Erythroblast (primary cell): ENCODE measurements around the gene DCST2.
"Not testable (repeated sequence)": the region's sequence is repeated elsewhere in the genome, so short reads cannot be mapped to it uniquely, and the experiment has no call there.

ENCODE experiments used
- DNase-seq, 2 experiments: peaks; one replicate each; lab custom pipeline; 2025; lab: John Stamatoyannopoulos, UW
- GATA1 ChIP-seq: IDR thresholded peaks from 2 replicates; pipeline ENCODE4 v1.6.1; 2011; ENCODE audit warnings: low read depth, mild to moderate bottlenecking, control low read depth, low read length, moderate library complexity
- POLR2A ChIP-seq: IDR thresholded peaks from 2 replicates; pipeline ENCODE4 v1.6.1; 2011; ENCODE audit warnings: mild to moderate bottlenecking, low read length

The DCST2 gene

GRCh38 chr1:154978360-154978759 is 55.2 kb downstream of the DCST2 start:
- no peak for DNase-seq
- no peak for TF ChIP-seq POLR2A
- TF ChIP-seq GATA1 = no peak

- not testable (repeated sequence) for DNase-seq
These were observed 55.8 kb downstream of the DCST2 start for GRCh38 chr1:154977762-154978161.

DNA sequence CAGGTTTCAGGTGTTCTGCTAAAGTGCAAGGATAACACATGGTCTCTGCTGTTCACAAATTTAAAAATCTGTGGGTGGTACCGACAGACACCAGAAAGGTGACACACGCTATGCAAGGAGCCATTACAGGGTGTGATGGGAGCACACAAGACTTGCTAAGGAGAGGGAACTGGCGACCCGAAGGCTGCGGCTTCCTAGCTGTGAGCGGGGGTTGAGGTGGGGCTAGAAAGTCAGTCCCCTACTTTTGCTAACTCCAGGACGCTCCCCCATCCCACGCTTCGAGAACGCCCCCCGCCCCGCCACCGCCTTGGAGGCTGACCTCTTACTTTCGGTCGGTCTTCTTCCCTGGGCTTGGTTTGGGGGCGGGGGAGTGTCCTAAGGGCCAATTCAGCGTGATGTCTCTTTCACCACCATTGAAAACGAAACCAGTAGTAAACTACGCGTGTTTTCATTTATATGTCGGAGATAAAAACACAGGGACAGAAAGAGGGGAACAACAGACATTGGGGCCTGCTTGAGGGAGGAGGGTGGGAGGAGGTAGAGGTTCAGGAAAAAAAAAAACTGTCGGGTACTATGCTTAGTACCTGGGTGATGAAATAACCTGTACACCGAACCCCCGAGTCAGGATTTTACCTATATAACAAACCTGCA is 58.0 kb downstream of the DCST2 start:
- DNase-seq = peak; percentile 73 to 83
- TF ChIP-seq POLR2A = no peak

DNA sequence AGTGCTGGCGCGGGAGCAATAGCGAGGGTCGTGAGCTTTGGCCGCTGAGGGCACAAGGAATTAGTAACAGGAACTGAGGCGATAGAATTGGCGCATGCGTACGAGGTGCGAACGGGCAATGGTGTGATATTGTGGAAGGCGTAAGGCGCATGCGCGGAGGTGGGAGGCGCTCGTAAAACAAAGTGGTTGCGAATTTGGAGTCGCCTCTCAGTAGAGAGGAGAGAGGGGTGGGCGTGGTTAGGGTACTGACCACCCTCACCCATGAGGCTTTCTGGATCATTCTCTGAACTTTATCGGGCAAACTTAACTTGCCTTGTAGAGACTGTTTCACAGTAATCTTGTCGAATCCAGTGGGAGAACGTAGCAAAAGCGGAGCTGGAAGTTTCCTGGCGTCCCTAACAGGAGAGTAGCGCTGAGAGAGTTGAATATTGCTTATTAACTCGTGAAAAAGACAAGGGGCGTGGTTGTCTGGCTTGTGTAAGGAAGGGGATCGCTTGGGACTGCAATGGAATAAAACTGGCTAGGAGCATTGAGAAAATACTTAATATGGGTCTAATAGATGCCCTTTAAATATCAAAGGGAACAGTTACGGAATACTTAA is 58.7 kb downstream of the DCST2 start:
- TF ChIP-seq GATA1 (no peak), POLR2A (peak; percentile 91)
- DNase-seq = peak; percentile 97 to 99

DNA sequence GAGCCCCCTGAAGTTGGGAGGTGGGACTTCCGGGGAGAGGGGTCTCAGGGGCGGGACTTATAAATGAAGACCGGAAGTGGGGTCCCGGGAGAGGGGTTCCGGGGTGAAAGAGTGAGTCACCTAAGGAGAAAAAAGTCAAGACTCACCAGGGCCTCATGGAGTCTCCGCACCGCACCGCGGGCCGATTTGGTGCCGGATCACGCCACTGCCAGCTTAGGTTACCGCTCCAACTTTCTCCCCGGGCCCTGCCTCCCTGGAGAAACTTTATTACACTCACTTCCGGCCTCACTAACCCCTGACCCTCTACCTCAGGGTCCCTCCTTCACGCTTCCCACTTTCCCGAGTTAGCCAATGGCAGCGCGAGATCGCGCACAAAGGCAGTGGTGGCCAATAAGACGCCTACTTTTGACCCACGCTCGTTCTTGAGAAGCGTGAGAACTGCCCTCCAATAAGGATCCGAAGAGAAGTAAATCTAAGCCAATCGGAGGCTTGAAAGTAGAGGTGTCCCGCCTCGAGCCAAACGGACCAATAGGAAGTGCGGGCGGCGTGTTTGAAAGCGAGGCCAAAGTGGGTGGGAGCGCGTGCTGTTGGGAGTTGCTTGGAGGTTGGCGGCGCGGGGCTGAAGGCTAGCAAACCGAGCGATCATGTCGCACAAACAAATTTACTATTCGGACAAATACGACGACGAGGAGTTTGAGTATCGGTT is 59.3 kb downstream of the DCST2 start, which contains the start of gene CKS1B:
Gene CKS1B, plus strand, starts transcription at position 580 of the 706 bp plus-strand sequence. Its CDS starts 65 bp downstream, at position 645.
- TF ChIP-seq GATA1 = no peak
- peak; percentile 97 for TF ChIP-seq POLR2A
- peak; percentile 99 to 100 for DNase-seq

DNA sequence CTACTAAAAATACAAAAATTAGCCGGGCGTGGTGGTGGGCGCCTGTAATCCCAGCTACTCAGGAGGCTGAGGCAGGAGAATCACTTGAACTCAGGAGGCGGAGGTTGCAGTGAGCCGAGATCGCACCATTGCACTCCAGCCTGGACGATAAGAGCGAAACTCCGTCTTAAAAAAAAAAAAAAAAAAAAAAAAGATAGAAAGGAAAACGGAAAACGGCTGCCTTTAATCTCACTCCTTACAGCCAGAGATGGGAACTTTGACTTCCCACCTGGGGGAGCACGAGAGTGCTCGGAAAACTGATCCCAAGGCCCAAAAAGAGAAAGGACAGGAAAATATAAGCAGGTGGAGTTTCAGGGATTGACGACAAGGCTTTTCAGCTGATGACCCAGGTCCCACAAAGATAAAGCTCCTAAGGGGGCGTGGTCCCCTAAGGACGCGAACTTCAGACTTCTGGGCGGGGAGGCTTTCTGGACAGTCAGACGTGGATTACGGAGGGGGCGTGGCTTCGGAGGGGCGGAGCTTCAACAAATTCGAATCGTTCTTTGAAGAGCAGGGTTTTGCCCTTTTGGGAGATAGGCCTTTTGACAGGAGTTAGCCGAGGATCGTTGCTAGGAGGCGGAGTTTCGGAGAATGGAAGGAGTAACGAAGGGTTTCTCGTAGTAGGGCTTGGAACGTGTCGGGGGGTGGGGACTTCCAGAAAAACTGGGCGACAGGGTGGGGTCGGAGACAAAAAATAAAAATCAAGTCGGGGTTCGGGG is 60.1 kb downstream of the DCST2 start:
- TF ChIP-seq GATA1 = no peak
- no peak for TF ChIP-seq POLR2A
- DNase-seq = peak; percentile 100

DNA sequence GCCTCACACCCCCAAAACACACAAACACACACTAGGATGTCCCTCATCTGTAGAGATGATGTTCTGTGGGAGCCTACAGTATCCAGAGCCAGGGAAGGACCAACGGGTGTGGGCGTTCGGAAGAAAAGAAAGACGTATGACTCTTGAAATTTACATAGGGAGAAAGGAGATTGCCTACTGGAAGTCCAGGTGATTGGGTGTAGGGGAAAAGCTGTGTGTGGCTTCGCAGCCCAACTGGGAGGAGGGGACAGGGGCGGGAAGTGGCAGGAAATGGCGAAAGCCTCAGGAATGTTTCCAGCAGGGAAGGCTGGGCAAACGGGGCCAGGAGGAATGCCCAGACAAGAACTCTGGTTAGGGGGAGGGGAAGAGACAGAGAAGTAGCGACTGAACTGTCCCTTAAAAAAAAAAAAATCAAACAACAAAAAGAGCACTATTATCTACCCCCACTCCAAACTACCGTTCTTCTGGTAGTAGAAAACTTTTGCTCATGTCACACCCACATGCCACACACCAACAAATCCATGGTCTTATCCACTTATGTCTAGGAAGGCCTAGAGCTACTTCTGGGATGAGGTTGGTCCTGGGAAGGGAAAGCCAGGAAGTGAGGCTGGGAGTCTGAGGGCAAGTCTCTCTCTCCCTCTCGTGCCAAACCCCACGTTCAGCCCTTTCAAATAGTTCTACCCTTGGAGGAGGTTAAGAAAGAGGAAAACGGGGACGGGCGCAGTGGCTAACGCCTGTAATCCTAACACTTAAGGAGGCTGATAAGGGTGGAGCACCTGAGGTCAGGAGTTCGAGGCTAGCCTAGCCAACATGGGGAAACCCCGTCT is 60.9 kb downstream of the DCST2 start:
- no peak for TF ChIP-seq GATA1
- TF ChIP-seq POLR2A = no peak
- DNase-seq = no peak

- no peak for DNase-seq
- no peak for TF ChIP-seq GATA1
- no peak for TF ChIP-seq POLR2A
These were observed 61.4 kb downstream of the DCST2 start for GRCh38 chr1:154972213-154972516.

DNA sequence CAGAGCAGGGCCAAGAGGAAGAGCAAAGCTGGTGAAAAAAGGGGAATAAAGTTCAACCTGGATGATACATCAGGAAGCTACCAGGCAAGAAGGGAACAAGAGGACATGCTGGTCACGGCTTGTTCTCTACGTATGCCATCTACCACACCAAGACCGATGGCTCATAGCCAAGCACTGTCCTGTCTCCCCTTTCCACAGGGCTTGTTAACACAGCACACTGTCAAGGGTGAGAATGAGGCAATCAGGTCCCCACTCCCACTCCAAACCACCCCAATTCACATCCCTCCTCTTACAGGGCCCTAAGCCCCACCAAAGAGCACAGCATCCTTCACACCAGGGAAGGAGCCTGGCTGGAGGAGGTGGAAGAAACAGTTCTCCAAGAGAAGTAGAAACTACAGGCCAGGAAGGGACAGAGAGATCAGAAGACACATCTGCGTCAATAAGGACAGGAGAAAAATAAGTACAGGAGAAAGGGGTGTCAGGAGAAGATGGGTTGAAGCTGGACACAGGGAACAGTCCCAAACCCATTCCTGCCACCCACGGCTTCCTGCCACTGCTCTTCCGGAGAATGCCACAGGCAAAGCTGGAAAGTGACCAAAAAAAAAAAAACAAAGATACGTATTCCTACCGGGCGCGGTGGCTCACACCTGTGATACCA is 62.1 kb downstream of the DCST2 start:
- DNase-seq = peak; percentile 36 to 53
- no peak for TF ChIP-seq POLR2A
- no peak for TF ChIP-seq GATA1

- TF ChIP-seq POLR2A (peak; percentile 85), GATA1 (no peak)
- DNase-seq = peak; percentile 90 to 94
These were observed 62.8 kb downstream of the DCST2 start, which contains the start of gene SHC1 for GRCh38 chr1:154970631-154971340. SHC1 (minus strand) TSS chr1:154970747; CDS start chr1:154970526, 221 bp downstream.

DNA sequence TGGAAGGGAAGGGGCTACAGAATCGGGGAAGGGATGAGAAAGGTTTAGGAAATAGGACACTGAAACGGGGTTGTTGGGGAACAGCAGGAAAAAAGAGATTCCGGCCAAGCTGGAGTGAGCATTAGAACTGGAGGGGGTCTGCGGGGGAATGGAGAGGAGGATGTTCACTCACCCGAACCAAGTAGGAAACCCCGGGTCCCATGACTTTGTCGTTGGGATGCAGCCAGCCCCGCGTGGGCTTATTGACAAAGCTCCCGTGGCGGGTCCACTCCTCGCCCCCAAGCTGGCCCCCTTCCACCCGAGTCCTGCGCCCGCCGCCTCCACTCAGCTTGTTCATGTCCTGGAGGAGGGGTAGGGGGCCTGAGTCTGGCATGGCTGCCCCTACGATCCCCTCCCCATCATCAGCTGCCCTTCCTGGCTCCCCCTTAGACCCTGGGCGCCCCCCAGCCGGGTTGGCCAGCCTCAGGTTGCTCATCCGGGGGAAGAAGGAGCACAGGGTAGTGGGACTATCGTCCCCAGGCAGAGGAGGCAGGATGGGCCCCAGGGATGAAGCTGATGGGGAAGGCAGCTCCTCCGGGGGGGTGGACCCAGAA is 63.6 kb downstream of the DCST2 start:
- DNase-seq = no peak
- TF ChIP-seq POLR2A (no peak), GATA1 (no peak)

GRCh38 chr1:154969246-154969645 is 64.3 kb downstream of the DCST2 start:
- TF ChIP-seq POLR2A (no peak), GATA1 (no peak)
- DNase-seq = no peak
